Upper lobe of right lung (tissue), 1 donor: ENCODE results near the gene PLA2G12A. TPM values are rescaled to one million over a fixed set of nuclear protein-coding genes. Genes with fewer than 3 reads are reported as not detected.

Experiments
- ATAC-seq: fragments of 200-7000 bp; cut with Tn5 transposase; one replicate; pipeline ENCODE4 v1.9.1; 2020; ENCODE audit warnings: mild to moderate bottlenecking, moderate library complexity
- DNase-seq: peaks from one replicate; pipeline ENCODE4 v3.0.0-alpha.2; 2020
- H3K27ac ChIP-seq: fragments of 200-600 bp; one replicate; pipeline ENCODE4 v1.8.0; 2022
- H3K27me3 ChIP-seq: fragments of 200-600 bp; one replicate; pipeline ENCODE4 v1.8.0; 2022; ENCODE audit warnings: mild to moderate bottlenecking
- H3K36me3 ChIP-seq: fragments of 200-600 bp; one replicate; pipeline ENCODE4 v1.8.0; 2022
- H3K4me1 ChIP-seq: fragments of 200-600 bp; one replicate; pipeline ENCODE4 v1.8.0; 2022
- H3K4me3 ChIP-seq: fragments of 200-600 bp; one replicate; pipeline ENCODE4 v1.8.0; 2022; ENCODE audit warnings: mild to moderate bottlenecking
- H3K9me3 ChIP-seq: fragments of 200-600 bp; one replicate; pipeline ENCODE4 v1.8.0; 2022
- CTCF ChIP-seq: fragments of 200-600 bp; IDR thresholded peaks from one replicate; pipeline ENCODE4 v1.8.0; 2022; ENCODE audit warnings: antibody characterized with exemption
- intact Hi-C: fragments of 100-400 bp; cut with DNase I; formaldehyde crosslinking; loops from one replicate; pipeline ENCODE4 v1.11.0; 2022
- total RNA-seq: library from RNA; stranded (reverse); fragmentation: NEBNext Ultra II Directional; extraction: Animal tissue kit (Norgen Biotek cat#: 25700); gene quantifications from one replicate; pipeline ENCODE4 v1.2.1, GENCODE V29; 2021
- donor health status: DM: no; HTN: yes; CAD: no; lungs with severe emphysema.

The PLA2G12A gene
- total RNA-seq, 1 donor from 2014 or later = 45.7 TPM

DNA sequence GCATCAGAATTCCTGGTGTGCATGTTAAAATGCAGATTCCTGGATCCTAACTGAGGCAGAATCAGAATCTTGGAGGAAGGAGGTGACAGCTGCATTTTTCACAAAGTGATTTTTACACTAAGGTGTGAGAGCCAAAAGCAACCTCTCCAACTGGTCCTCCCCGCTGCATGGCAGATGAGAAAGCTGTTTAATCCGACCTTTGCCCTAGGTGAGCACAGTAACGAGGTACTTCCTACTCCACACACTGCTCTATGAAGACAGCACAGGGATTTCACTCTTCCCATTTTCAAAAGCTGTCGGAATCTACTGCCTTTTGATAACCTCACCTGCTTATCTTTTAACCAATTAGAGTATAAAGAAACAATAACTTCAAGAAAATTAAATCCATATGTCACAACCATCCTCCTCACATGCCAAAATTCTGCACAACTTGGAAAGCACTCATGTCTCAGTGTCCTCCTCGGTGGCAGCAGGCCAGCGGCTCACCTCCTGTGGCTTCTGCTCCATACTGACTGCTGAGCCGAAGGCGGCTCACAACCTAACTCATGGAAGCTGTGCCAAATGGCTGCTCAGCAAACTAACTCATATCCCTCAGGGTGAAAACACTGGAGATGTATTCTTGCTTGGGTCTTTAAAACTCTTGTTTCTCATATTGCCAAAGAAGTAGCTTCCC, 30.2 kb downstream of the PLA2G12A start:
- TF ChIP-seq CTCF = no peak
- Histone ChIP-seq H3K4me1 (peaks cover 12% of the 10 kb centered on the region), H3K27me3 (no peaks in the 10 kb centered on the region), H3K27ac (no peak overlapping the region), H3K4me3 (no peak overlapping the region), H3K36me3 (peaks cover 25% of the 10 kb centered on the region), H3K9me3 (no peaks in the 10 kb centered on the region)
- ATAC-seq (no peak), DNase-seq (no peak)
- intact Hi-C loops = no loop called here

DNA sequence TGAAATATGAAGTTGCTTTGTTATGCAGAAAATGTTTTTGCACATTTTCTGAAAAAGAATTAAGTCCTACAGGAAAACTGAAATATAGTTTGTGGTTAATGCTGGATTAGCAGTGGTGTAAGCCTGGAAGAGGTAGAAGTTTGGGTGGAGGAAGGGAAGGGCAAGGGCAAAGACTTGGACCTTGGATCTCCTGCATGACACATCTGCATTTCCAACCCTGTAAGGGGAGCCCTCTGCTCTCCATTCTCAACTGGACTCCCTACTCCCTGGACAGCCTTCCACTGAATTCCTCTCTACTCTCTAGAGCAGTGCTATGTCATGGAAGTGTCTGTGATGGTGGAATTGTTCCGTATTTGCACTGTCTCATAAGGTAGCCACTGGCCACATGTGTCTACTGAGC, 31.2 kb downstream of the PLA2G12A start:
- no peak for TF ChIP-seq CTCF
- Histone ChIP-seq H3K4me3 (no peak overlapping the region), H3K27me3 (no peaks in the 10 kb centered on the region), H3K27ac (no peak overlapping the region), H3K4me1 (peaks cover 12% of the 10 kb centered on the region), H3K36me3 (peaks cover 32% of the 10 kb centered on the region), H3K9me3 (no peaks in the 10 kb centered on the region)
- intact Hi-C loops = no loop called here
- DNase-seq (no peak), ATAC-seq (no peak)

DNA sequence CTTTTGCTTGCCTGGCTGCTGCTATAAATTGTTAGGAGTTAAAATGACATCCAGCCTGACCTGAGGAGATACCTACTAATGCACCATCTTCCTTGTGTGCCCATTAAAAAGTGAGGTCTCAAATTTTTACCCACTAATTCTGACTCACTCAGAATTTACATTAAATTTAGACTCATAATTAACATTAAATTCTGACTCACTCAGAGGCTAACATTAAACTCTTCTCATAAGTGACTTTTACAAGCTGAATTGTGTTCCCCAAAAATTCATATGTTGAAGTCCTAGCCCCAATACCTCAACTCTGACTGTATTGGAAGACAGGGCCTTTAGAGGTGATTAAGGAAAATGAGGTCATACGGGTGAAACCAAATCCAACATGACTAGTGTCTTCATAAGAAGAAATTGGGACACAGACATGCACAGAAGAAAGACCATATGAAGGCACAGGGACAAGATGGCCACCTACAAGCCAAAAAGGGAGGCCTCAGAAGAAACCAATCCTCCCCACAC, 38.4 kb downstream of the PLA2G12A start:
- TF ChIP-seq CTCF = no peak
- intact Hi-C loops = no loop called here
- no peak overlapping the region for H3K27ac ChIP-seq
- DNase-seq (no peak), ATAC-seq (no peak)
- no peaks in the 10 kb centered on the region for H3K4me1 ChIP-seq
- no peaks in the 10 kb centered on the region for H3K27me3 ChIP-seq
- peaks cover 66% of the 10 kb centered on the region for H3K36me3 ChIP-seq
- H3K9me3 ChIP-seq = no peaks in the 10 kb centered on the region
- H3K4me3 ChIP-seq = no peak overlapping the region

DNA sequence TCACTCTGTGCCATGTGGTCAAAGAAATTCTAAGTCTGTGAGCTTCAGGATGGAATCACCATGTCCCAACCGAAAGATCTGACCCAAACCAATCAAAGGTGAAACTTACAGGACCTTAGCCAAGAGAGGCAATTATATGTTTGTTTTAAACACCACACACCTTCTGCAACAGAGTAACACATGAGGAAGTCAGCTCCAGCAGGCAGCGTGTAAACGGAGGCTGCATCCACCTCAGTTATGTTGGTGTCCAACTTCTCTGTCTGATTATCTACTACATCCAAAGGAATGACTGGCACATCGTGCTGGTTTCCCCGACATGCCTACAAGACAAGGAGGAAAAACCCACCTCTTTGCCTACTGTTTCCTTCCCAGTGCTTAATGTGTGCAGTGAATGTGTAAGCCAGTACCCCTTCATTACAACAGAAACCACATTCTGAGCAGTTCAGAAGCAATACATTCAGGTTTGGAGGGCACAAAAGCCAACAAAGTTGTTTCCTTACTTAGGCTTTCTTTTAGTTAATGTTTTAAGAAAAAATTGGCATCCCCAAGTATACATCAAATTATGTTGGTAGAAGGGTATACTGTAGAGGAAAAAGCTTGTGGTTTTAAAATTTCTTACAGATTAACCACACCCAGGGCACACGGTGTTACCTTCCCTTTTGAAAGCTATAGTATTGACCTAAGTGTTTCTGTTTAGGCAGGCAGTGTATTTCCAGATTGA, 39.0 kb downstream of the PLA2G12A start:
- intact Hi-C loops = no loop called here
- H3K36me3 ChIP-seq = peaks cover 60% of the 10 kb centered on the region
- H3K4me1 ChIP-seq = no peaks in the 10 kb centered on the region
- H3K9me3 ChIP-seq = no peaks in the 10 kb centered on the region
- H3K27me3 ChIP-seq = no peaks in the 10 kb centered on the region
- no peak overlapping the region for H3K27ac ChIP-seq
- DNase-seq = no peak
- ATAC-seq = no peak
- no peak overlapping the region for H3K4me3 ChIP-seq
- no peak for TF ChIP-seq CTCF

GRCh38 chr4:109684727-109685126, 45.1 kb downstream of the PLA2G12A start:
- Histone ChIP-seq H3K4me1 (no peaks in the 10 kb centered on the region), H3K27ac (no peak overlapping the region), H3K36me3 (peaks cover 20% of the 10 kb centered on the region), H3K9me3 (no peaks in the 10 kb centered on the region), H3K4me3 (no peak overlapping the region), H3K27me3 (no peaks in the 10 kb centered on the region)
- ATAC-seq (no peak), DNase-seq (no peak)
- intact Hi-C loops = no loop called here
- TF ChIP-seq CTCF = no peak
